Bronchial epithelial cell (primary cell): ENCODE results near the gene GGPS1. TPM values are rescaled to one million over a fixed set of nuclear protein-coding genes. Genes with fewer than 3 reads are reported as not detected.

ENCODE experiments used
- total RNA-seq: library from RNA; depleted of rRNA; stranded (reverse); fragments of >200 nt; gene quantifications from 2 replicates; pipeline ENCODE4 v1.2.1, GENCODE V29; 2014

Gene GGPS1
- total RNA-seq, 1 donor from 2014 or later: 21.6 TPM

Other genes starting within 250 kb of the GGPS1 start
- gene TOMM20, start 199.7 kb upstream of the GGPS1 start, total RNA-seq: 63.6 and 99.0 TPM in 2 replicates
- gene RBM34, start 167.3 kb upstream of the GGPS1 start, total RNA-seq: 60.6 and 63.4 TPM in 2 replicates
- 11.8 and 37.9 TPM in 2 replicates for gene ARID4B, start 391 bp upstream of the GGPS1 start, total RNA-seq
- gene TBCE, start 38.9 kb downstream of the GGPS1 start, total RNA-seq: 16.4 and 25.0 TPM in 2 replicates
- 79.1 and 80.3 TPM in 2 replicates for gene B3GALNT2, start 175.9 kb downstream of the GGPS1 start, total RNA-seq